SK-N-SH (cell line): ENCODE data around the gene FRY.

Experiments
- CTCF ChIP-seq: fragments of 200-600 bp; sonication (generic); IDR thresholded peaks from 2 replicates; pipeline ENCODE4 v1.6.1; 2017; ENCODE audit warnings: antibody characterized with exemption, mild to moderate bottlenecking, moderate library complexity
- JUND ChIP-seq: IDR thresholded peaks from 2 replicates; pipeline ENCODE4 v1.4.0; 2012
- MEF2A ChIP-seq: IDR thresholded peaks from 2 replicates; pipeline ENCODE4 v1.4.0; 2012; ENCODE audit warnings: low read depth, borderline replicate concordance
- POLR2AphosphoS5 ChIP-seq: IDR thresholded peaks from 2 replicates; pipeline ENCODE4 v1.6.1; 2012; ENCODE audit warnings: low read depth, low read length
- RAD21 ChIP-seq: IDR thresholded peaks from 2 replicates; pipeline ENCODE4 v1.6.1; 2012; ENCODE audit warnings: mild to moderate bottlenecking, low read length
- REST ChIP-seq: IDR thresholded peaks from 2 replicates; pipeline ENCODE4 v1.6.1; 2012; ENCODE audit warnings: mild to moderate bottlenecking, low read depth, low read length, moderate library complexity
- RFX5 ChIP-seq: IDR thresholded peaks from 2 replicates; pipeline ENCODE4 v1.6.1; 2012; ENCODE audit warnings: mild to moderate bottlenecking, improper control_type of control experiment, low read length
- TAF1 ChIP-seq: IDR thresholded peaks from 2 replicates; pipeline ENCODE4 v1.6.1; 2012; ENCODE audit warnings: low read depth, mild to moderate bottlenecking, low read length, moderate library complexity, borderline replicate concordance
- TCF12 ChIP-seq: IDR thresholded peaks from 2 replicates; pipeline ENCODE4 v1.4.0; 2012
- ZBTB33 ChIP-seq: IDR thresholded peaks from 2 replicates; pipeline ENCODE4 v1.4.0; 2012; ENCODE audit warnings: low read depth, borderline replicate concordance

GRCh38 chr13:32253911-32254399 lies 222.4 kb downstream of the FRY start:
- TF ChIP-seq RAD21 (no peak), TAF1 (no peak), ZBTB33 (no peak), MEF2A (no peak), TCF12 (no peak), REST (no peak), JUND (no peak), CTCF (no peak), RFX5 (no peak), POLR2AphosphoS5 (no peak)
